Measurements from ENCODE around the gene CORO1A.
"Not testable (repeated sequence)": the region's sequence is repeated elsewhere in the genome, so short reads cannot be mapped to it uniquely, and the experiment has no call there.

Gene CORO1A
- total RNA-seq = 350 to 572 (median 353) reads per million in 3 experiments

DNA sequence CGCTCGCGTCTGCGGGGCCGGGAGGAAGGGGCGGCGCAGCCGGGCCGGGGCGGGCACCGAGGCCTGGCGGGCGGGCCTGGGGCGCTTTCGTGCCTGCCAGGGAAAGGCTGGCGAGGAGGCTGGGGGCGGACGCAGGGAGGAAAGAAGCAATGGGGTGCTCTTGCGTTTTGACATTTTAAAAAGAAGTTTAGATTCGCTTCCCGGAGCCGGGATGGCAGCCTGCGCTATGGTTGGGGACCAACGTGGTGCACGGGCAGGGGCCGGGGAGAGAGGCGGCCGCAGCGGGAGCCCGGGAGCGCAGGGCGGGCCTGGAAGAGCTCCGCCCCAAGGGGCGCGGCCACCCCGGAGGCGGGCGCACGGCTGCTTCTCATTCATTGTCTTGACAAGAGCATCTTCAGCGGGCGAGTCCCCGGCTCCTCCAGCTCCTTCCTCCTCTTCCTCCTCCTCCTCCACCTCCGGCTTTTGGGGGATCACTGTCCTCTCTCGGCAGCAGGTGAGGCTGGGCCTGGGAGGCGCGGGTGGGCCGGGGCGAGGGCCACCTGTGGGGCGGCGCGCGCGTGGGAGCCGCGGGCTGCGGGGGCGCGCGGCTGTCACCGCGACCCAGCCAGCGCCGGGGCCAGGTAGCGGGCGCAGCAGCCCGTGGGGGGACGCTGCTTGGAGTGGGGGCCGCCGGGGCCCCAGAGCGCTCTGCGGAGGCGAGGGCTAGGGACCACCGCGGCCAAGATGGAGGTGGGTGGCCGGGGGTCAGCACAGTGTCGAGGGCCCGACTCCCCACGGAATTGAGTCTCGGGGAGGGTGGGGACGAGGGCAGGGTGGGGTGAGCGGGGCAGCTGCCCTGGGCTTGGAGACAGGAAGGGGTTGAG is at the start of gene CORO1A:
TSS of gene CORO1A (plus strand) at position 370 of the 863 bp plus-strand sequence. CDS start 1,608 bp downstream, outside the sequence.
- DNase-seq = peak; percentile 79

DNA sequence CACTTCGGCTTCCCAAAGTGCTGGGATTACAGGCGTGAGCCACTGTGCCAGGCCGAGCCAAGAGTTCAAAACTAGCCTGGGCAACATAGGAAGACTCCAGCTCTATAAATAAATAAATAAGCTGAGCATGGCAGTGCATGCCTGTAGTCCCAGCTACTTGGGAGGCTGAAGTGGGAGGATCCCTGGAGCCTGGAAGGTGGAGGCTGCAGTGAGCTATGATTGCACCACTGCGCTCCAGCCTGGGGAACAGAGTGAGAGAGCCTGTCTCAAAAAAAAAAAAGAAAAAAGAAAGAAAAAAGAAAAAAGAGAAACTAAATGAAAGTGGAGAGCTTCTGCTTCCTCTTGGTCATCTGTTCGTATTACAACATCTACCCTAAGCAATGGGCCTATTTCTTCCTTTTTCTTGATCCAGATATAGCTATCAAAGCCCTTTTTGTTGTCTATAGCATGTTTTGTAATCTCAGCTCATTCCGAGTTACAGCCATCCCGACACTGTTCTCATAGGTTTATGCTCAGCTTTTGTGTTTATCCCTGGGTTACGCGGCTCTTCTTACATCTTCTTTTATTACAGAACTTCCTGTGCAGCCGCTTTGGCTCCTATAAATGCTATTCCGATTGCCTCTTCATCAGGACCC is 46.3 kb upstream of the CORO1A start:
- no peak for DNase-seq

DNA sequence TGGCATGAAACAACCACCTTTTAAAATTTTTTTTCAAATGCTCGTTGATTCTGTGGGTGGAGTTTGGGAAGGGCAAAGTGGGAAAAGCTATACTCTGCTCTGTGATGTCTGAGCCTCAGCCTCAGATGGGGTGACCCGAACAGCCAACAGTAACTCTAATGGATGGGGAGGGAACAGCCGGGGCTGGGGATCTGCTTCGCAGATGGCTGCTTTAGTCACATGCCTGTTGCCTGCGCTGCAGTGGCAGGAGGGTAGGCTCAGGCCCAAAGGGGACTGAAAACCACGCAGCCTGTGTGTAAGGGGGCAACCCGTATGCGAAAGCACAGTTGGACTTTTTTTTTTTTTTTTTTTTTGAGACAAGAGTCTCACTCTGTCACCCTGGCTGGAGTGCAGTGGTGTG is 45.5 kb upstream of the CORO1A start:
- no peak for DNase-seq

DNA sequence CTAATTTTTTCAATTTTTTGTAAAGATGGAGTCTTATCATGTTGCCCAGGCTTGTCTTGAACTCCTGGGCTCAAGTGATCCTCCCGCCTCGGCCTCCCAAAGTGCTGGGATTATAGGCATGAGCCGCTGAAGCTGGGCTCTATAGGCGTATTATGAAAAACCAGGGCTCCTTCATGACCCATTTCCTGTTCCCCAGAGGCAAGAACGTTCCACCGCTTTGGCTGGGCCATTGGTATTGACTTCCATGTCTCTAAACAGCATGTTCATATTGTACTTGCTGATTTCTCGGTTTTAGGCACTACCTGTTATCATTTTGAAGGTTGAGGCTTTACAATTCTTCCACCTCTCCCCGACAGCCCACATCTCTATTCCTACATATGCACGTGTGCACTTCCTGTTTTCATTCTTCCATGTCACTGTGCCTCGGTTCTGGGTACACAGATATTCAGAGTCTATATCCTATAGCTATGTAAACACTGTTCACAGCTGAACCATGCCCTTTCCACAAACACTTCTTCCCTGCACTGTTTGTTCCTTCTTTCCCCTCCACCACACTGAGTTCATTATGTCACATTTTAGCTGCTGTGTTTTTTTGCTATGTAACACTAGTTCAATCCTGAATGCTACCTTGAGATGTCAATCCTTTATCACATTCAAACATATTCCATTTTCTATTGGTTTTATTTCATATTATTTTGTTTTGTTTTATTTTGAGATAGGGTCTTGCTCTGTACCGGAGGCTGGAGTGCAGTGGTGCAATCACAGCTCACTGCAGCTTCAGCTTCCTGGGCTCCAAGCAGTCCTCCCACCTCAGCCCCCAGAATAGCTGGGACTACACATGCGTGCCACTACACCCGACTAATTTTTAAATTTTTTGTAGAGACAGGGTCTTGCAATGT is 43.6 kb upstream of the CORO1A start:
- DNase-seq = no peak

DNA sequence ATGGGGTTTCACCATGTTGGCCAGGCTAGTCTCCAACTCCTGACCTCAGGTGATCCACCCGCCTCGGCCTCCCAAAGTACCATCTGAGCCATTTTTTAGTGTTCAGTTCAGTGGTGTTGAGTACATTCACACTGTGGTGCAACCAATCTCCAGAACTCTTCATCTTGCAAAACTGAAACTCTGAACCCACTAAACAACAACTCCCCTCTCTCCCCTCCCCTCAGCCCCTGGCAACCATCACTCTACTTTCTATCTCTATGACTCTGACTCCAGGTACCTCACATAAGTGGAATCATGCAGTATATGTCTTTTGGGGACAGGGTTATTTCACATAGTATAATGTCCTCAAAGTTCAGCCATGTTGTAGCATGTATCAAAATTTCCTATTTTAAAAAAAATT is 41.7 kb upstream of the CORO1A start:
- DNase-seq = no peak

DNA sequence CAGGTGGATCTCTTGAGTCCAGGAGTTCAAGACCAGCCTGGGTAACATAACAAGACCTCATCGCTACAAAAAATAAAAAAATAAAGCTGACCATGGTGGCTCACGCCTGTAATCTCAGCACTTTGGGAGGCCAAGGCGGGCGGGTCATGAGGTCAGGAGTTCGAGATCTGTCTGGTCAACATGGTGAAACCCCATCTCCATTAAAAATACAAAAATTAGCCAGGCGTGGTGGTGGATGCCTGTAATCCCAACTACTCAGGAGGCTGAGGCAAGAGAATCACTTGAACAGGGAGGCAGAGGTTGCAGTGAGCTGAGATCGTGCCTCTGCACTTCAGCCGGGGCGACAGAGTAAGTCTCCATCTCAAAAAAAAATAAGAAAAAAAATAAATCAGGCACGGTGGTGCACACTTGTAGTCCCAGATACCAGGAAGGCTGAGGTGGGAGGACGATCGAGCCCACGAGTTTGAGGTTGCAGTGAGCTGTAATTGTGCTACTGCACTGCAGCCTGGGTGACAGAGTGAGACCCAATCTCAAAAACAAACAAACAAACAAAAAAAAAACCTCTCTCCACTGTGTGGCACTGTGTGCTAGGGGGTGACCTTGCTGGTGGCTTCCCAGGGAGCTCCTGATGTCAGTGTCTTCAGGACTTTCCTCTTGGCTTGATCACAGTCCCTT is 40.6 kb upstream of the CORO1A start:
- DNase-seq = peak; percentile 24

DNA sequence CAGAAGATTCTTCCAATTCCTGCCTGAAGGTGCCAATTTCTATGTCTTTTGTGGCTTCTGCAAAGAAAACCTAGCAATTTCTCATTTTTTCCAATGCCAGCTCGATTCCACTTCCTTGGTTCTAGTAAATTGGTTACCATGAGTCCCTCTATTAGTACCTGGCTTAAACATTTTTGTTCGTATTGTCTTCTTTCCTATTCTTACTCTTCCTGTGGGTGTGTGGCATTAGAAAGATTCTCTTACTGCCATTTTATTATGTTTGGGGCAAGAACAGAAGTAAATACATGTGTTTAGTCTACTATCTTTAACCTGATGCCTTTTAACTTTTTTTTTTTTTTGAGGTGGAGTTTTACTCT is 40.1 kb upstream of the CORO1A start:
- DNase-seq = no peak

DNA sequence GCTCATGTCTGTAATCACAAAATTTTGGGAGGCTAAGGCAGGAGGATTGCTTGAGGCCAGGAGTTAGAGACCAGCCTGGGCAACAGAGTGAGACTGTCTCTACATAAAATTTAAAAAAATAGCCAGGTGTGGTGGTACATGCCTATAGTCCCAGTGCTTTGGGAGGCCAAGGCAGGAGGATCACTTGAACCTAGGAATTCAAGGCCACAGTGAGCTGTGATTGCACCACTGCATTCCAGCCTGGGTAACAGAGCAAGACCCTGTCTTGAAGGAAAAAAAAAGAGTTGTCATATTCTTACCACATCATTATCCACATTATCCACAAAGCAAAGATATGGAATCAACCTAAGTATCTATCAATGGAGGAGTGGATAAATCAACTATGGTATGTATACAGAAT is 39.4 kb upstream of the CORO1A start:
- no peak for DNase-seq

DNA sequence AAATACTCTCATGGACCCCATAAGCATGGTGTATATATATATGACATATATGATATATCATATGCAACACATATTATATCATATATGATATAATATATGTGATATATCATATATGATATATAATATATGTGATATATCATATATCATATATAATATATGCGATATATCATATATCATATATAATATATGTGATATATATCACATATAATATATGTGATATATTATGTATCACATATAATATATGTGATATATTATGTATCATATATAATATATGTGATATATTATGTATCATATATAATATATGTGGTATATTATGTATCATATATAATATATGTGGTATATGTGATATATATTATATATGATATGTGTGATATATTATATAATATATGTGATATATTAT is 38.5 kb upstream of the CORO1A start:
- DNase-seq = no peak

DNA sequence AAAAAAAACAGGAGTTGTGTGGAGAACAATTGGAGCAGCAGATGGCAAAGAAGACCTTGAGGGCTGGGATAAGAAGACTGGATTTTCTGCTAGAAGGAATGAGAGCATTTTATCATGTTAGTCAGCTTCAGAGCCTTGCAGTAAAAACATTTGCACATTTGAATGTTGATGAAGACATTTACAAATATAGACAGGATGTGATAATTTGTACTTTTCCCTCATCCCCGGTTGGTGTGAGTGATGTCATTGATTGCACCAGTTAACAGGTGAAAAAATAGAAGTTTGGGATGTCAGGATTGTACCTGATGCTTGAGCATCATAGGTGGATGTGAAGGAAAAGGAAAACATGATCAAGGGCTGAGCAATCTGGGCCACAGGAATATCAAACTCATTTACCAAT is 37.7 kb upstream of the CORO1A start:
- DNase-seq = no peak

DNA sequence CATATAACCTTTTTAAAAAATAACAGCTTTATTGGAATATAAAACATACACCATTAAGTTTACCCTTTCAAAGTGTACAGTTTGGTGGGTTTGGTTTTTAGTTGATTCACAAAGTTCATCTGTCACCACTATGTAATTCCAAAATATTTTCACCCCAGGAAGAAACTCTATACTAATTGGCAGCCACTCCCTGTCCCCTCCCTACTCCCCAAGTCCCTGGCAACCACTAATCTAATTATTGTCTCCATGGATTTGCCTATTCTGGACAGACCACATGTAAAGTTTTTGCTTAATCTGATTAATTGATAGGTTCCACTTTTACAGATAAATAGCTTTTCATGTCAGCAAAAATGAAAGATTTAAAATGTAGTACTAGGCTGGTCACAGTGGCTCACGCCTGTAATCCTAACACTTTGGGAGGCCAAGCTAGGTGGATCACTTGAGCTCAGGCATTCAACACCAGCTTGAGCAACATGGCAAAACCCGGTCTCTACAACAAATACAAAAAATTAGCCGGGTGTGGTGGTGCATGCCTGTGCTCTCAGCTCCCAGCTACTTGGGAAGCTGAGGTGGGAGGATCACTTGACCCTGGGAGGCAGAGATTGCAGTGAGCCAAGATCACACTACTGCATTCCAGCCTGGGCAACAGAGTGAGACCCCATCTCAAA is 35.4 kb upstream of the CORO1A start:
- DNase-seq = no peak

DNA sequence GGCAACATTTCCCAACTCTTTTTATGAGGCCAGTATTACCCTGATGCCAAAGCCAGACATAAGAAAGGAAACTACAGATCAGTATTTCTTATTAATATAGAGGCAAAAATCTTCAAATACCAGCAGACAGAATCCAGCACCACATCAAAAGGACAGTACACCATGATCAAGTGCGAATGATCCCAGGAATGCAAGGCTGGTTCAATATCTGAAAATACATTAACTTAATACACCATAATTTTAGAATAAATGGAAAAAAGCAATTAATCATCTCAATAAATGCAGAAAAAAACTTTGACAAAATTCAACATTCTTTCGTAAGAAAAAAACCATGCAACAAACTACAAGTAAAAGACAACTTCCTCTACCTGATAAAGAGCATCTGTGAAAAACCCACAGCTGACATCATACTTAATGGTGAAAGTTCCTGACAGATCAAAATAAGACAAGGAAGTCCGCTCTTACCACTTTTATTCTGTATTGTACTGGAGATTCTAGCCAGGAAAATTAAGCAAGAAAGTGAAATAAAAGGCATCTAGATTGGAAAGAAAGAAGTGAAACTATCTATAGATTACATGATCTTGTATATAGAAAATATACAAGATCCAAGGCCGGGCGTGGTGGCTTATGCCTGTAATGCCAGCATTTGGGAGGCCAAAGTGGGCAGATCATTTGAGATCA is 34.0 kb upstream of the CORO1A start:
- no peak for DNase-seq

DNA sequence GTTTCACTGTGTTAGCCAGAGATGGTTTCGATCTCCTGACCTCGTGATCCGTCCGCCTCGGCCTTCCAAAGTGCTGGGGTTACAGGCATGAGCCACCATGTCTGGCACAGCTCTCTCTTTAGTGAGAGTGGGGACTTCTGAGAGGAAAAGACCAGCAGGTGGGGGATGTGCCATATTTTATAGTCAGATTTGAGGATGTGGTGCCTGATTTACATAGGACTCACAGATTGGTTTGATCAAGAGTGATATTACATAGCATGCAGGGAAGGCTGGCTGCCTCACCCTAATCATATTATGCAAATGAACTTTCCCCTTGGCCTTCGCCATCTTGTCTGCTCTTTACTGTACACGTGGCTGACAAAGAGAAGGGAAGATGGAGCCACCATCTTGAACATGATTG is 32.3 kb upstream of the CORO1A start:
- no peak for DNase-seq

DNA sequence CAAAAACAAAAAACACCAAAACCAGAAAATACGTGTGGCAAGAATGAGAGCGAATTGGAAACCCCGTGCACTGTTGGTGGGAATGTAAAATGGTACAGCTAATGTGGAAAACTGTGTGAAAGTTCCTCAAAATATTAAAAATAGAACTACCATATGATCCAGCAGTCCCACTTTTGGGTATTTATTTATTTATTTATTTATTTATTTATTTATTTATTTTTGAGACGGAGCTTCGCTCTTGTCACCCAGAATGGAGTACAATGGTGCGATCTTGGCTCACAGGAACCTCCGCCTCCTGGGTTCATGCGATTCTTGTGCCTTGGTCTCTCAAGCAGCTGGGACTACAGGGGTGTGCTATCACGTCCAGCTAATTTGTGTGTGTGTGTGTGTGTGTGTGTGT is 30.9 kb upstream of the CORO1A start:
- no peak for DNase-seq

DNA sequence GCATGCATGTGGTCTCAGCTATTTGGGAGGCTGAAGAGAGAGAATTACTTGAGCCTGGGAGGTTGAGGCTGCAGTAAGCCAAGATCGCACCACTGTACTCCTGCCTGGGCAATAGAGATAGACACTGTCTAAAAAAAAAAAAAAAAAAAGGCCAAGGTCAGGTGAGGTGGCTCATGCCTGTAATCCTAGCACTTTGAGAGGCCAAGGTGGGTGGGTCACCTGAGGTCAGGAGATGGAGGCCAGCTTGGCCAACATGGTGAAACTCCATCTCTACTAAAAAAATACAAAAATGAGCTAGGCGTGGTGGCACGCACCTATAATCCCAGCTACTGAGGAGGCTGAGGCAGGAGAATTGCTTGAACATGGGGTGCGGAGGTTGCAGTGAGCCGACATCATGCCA is 28.2 kb upstream of the CORO1A start:
- DNase-seq = no peak

DNA sequence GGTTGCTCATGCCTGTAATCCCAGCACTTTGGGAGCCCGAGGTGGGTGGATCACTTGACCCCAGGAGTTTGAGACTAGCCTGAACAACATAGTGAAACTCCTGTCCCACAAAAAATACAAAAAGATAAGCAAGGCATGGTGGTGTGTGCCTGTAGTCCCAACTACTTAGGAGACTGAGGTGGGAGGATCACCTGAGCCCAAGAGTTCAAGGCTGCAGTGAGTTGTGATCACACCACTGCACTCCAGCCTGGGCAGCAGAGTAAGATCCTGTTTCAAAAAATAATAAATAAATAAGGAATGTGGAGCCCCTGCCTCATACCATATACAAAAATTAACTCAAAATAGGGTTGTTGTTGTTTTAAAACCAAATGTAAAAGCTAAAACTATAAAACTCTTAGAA is 26.2 kb upstream of the CORO1A start:
- DNase-seq = no peak

DNA sequence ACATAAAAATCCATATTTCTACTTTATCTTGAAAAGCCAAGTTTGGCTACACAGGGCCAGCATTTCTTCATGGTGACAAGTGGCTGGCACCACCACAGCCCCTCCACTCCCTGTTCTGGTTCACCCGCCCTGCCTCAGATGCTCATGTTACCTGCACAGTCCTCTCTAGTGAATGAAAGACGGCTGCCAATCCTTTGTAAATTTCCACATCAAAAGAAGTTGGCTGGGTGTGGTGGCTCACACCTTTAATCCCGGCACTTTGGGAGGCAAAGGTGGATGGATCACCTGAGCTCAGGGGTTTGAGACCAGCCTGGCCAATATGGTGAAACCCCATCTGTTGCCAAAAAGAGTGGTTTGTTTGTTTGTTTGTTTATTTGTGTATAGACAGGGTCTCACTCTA is 19.9 kb upstream of the CORO1A start:
- DNase-seq = no peak

DNA sequence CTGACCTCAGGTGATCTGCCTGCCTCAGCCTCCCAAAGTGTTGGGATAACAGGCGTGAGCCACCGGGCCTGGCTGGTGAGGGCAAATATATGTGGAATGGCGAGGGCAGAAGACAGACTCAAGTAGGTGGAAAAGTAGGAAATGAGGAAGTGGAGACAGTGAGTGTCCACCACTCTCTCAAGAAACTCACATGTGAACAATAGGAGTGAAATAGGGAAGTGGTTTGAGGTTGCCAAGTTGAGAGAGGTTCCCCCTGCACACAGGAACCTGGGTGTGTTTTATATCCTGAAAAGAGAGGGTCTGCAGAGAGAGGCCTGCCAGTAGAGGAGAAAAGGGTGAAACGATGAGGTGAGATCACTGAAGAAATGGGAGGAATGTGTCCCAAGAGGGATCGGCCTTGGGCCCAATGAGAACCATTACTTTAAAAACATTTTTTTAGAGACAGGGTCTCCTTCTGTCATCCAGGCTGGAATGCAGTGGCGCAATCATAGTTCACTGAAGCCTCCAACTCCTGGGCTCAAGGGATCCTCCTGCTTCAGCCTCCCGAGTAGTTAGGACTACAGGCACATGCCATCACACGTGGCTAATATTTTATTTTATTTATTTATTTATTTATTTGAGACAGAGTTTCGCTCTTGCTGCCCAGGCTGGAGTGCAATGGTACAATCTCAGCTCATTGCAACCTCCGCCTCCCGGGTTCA is 17.1 kb upstream of the CORO1A start:
- DNase-seq = no peak

DNA sequence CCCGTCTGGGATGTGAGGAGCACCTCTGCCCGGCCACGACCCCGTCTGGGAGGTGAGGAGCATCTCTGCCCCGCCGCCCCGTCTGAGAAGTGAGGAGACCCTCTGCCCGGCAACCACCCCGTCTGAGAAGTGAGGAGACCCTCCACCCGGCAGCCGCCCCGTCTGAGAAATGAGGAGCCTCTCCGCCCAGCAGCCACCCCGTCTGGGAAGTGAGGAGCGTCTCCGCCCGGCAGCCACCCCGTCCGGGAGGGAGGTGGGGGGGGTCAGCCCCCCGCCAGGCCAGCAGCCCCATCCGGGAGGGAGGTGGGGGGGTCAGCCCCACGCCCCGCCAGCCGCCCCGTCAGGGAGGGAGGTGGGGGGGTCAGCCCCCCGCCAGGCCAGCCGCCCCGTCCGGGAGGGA is 14.7 kb upstream of the CORO1A start:
- not testable (repeated sequence) for DNase-seq

DNA sequence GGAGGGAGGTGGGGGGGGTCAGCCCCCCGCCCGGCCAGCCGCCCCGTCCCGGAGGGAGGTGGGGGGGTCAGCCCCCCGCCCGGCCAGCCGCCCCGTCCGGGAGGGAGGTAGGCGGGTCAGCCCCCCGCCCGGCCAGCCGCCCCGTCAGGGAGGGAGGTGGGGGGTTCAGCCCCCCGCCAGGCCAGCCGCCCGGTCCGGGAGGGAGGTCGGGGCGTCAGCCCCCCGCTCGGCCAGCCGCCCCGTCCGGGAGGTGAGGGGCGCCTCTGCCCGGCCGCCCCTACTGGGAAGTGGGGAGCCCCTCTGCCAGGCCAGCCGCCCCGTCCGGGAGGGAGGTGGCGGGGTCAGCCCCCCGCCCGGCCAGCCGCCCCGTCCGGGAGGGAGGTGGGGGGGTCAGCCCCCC is 14.0 kb upstream of the CORO1A start:
- not testable (repeated sequence) for DNase-seq

DNA sequence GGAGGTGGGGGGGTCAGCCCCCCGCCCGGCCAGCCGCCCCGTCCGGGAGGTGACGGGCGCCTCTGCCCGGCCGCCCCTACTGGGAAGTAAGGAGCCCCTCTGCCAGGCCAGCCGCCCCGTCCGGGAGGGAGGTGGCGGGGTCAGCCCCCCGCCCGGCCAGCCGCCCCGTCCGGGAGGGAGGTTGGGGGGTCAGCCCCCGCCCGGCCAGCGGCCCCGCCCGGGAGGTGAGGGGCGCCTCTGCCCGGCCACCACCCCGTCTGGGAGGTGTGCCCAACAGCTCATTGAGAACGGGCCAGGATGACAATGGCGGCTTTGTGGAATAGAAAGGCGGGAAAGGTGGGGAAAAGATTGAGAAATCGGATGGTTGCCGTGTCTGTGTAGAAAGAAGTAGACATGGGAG is 13.3 kb upstream of the CORO1A start:
- not testable (repeated sequence) for DNase-seq

Measured in central memory CD4-positive, alpha-beta T cell (primary cell).